HepG2 (cell line): ENCODE results near the gene UBTD2. TPM values are rescaled to one million over a fixed set of nuclear protein-coding genes. Genes with fewer than 3 reads are reported as not detected.
A peak's percentile ranks its signal among the peaks of the same experiment; 100 is the strongest.

Source experiments
- ATAC-seq: fragments of 200-7000 bp; cut with Tn5 transposase; 3 replicates; pipeline ENCODE4 v1.9.1; 2020; ENCODE audit warnings: mild to moderate bottlenecking, moderate library complexity
- Bru-seq: library from RNA; stranded (reverse); fragments of 400-500 nt; gene quantifications from one replicate; lab custom pipeline; 2021; lab: Mats Ljungman, UMichigan
- BruChase-seq, 2 experiments: library from RNA; stranded (reverse); fragments of 400-500 nt; gene quantifications; one replicate each; lab custom pipeline; 2021; lab: Mats Ljungman, UMichigan
- BruUV-seq: library from RNA; stranded (reverse); fragments of 400-500 nt; replicated peaks from 2 replicates; lab custom pipeline; 2021; lab: Mats Ljungman, UMichigan
- CTCF ChIA-PET: fragments of 300-600 bp; formaldehyde crosslinking; extraction: SDS; loops from one replicate; lab custom pipeline; 2021; ENCODE audit warnings: low total read pairs, inconsistent platforms, low intra/inter-chr PET ratio; lab: Yijun Ruan, JAX
- POLR2A ChIA-PET: fragments of 350-600 bp; sonication (Branson Sonifier 250); formaldehyde crosslinking; loops from one replicate; lab custom pipeline; 2020; ENCODE audit warnings: antibody characterized with exemption, inconsistent platforms; lab: Yijun Ruan, JAX
- DNase-seq: peaks from one replicate; pipeline ENCODE4 v3.0.0-alpha.2; 2015; ENCODE audit warnings: low spot score
- FAIRE-seq: peaks from 3 replicates; lab custom pipeline; 2011; peaks lifted over from hg19 to GRCh38; lab: Jason Lieb, UNC
- H2AFZ ChIP-seq: one replicate; pipeline ENCODE4 v1.6.1; 2011; ENCODE audit warnings: low read length, inconsistent platforms
- H3K27ac ChIP-seq: fragments of 300-600 bp; 3 replicates; pipeline ENCODE4 v1.8.0; 2011; ENCODE audit warnings: mixed run types, mild to moderate bottlenecking, mixed read lengths, low read length, inconsistent platforms; ENCODE audit not compliant: insufficient read depth; ENCODE audit errors: extremely low read length
- H3K27me3 ChIP-seq, 2 experiments: fragments of 200-600 bp in 1 of 2; 2 replicates in 1 of 2; 3 replicates in 1 of 2; pipeline versions ENCODE4 v1.6.0 to v1.8.0; 2011; ENCODE audit warnings: low read length in 2 of 2, mild to moderate bottlenecking in 2 of 2, moderate library complexity in 2 of 2, inconsistent platforms in 1 of 2; ENCODE audit not compliant: insufficient read depth in 2 of 2, control insufficient read depth in 1 of 2
- H3K36me3 ChIP-seq, 2 experiments: fragments of 200-600 bp in 1 of 2; replicated peaks in 1 of 2; 2 replicates in 1 of 2; 3 replicates in 1 of 2; pipeline versions ENCODE4 v1.5.1 to v1.8.0; 2011; ENCODE audit warnings: low read length in 2 of 2, inconsistent platforms in 1 of 2; ENCODE audit not compliant: insufficient read depth in 2 of 2, control insufficient read depth in 1 of 2
- H3K4me1 ChIP-seq: 2 replicates; pipeline ENCODE4 v1.5.1; 2012; ENCODE audit warnings: low read length, inconsistent platforms; ENCODE audit not compliant: insufficient read depth
- H3K4me2 ChIP-seq: 2 replicates; pipeline ENCODE4 v1.6.0; 2011; ENCODE audit warnings: low read depth, low read length, inconsistent platforms
- H3K4me3 ChIP-seq, 3 experiments: fragments of 200-600 bp in 1 of 3; sonication (generic), shearing (Covaris generic) in 1 of 3; replicated peaks in 1 of 3; 2 replicates each; pipeline ENCODE4 v1.5.1; 2011 to 2016; ENCODE audit warnings: low read length in 3 of 3, inconsistent platforms in 2 of 3, low read depth in 2 of 3, mild to moderate bottlenecking in 2 of 3, control low read depth in 1 of 3, mixed read lengths in 1 of 3; ENCODE audit not compliant: insufficient read depth in 1 of 3
- H3K79me2 ChIP-seq: one replicate; pipeline ENCODE4 v1.6.1; 2011; ENCODE audit warnings: low read length, inconsistent platforms; ENCODE audit not compliant: insufficient read depth
- H3K9ac ChIP-seq: 2 replicates; pipeline ENCODE4 v1.6.0; 2011; ENCODE audit warnings: mild to moderate bottlenecking, low read depth, low read length, inconsistent platforms; ENCODE audit not compliant: insufficient read depth
- H3K9me3 ChIP-seq: 2 replicates; pipeline ENCODE4 v1.5.1; 2012; ENCODE audit warnings: mild to moderate bottlenecking, low read length
- H4K20me1 ChIP-seq: 2 replicates; pipeline ENCODE4 v1.6.0; 2011; ENCODE audit warnings: inconsistent platforms, mild to moderate bottlenecking, low read length, moderate library complexity; ENCODE audit not compliant: insufficient read depth
- ATF6 ChIP-seq: sonication (generic); formaldehyde crosslinking; conservative IDR thresholded peaks from 2 replicates; pipeline ENCODE4 v1.4.0; 2020; ENCODE audit warnings: missing genetic modification reagents
- FLYWCH1 ChIP-seq: sonication (generic); formaldehyde crosslinking; IDR thresholded peaks from 2 replicates; pipeline ENCODE4 v1.8.1; 2023; ENCODE audit warnings: mild to moderate bottlenecking, missing genetic modification reagents
- MBD4 ChIP-seq: IDR thresholded peaks from 2 replicates; pipeline ENCODE4 v1.6.1; 2012; ENCODE audit warnings: low read length, inconsistent platforms, borderline replicate concordance
- MED1 ChIP-seq: sonication (generic); formaldehyde crosslinking; IDR thresholded peaks from 2 replicates; pipeline ENCODE4 v1.4.0; 2020; ENCODE audit warnings: missing genetic modification reagents
- PAWR ChIP-seq: sonication (generic); formaldehyde crosslinking; IDR thresholded peaks from 2 replicates; pipeline ENCODE4 v1.4.0; 2020; ENCODE audit warnings: missing genetic modification reagents, mild to moderate bottlenecking, borderline replicate concordance
- PAX8 ChIP-seq: sonication (generic); formaldehyde crosslinking; IDR thresholded peaks from 2 replicates; pipeline ENCODE4 v1.8.0; 2022; ENCODE audit warnings: mild to moderate bottlenecking, missing genetic modification reagents, borderline replicate concordance
- TFDP2 ChIP-seq: sonication (generic); formaldehyde crosslinking; IDR thresholded peaks from 2 replicates; pipeline ENCODE4 v1.4.0; 2020; ENCODE audit warnings: missing genetic modification reagents
- ZNF460 ChIP-seq: sonication (generic); formaldehyde crosslinking; IDR thresholded peaks from 2 replicates; pipeline ENCODE4 v1.5.1; 2020; ENCODE audit warnings: missing genetic modification reagents, mild to moderate bottlenecking, borderline replicate concordance
- ZNF530 ChIP-seq: sonication (generic); formaldehyde crosslinking; IDR thresholded peaks from 2 replicates; pipeline ENCODE4 v1.5.0; 2020; ENCODE audit warnings: low read depth, mild to moderate bottlenecking, missing genetic modification reagents
- WGBS: methylation state at CpG from one replicate; pipeline ENCODE4 v1.1.6; 2017; ENCODE audit warnings: low lambda C conversion rate; 5-methylcytosine and 5-hydroxymethylcytosine counted together
- in situ Hi-C: cut with HindIII; loops from 2 replicates; pipeline ENCODE4 v1.10.0; 2017; ENCODE audit warnings: low pct_unique_long_range_greater_than_20kb; ENCODE audit not compliant: extremely low pct_ligation_motif_present
- intact Hi-C: fragments of 100-400 bp; cut with micrococcal nuclease; formaldehyde crosslinking; loops from one replicate; pipeline ENCODE4 v1.10.0; 2022; ENCODE audit not compliant: unreplicated experiment
- long read RNA-seq, 2 experiments: library from RNA in 1 of 2; library from polyadenylated mRNA in 1 of 2; stranded (forward) in 1 of 2; unstranded in 1 of 2; transcript quantifications; one replicate each; pipeline ENCODE4 v2.0.0, GENCODE V29; 2019 to 2022
- polyA minus RNA-seq, 3 experiments: library from RNA; depleted of rRNA, polyadenylated mRNA; stranded (reverse); fragments of >200 nt; gene quantifications; 2 replicates each; pipeline ENCODE4 v1.2.3, GENCODE V29; 2011; ENCODE audit warnings: low replicate concordance in 1 of 3
- polyA plus RNA-seq, 8 experiments: library from polyadenylated mRNA; depleted of rRNA in 3 of 8; stranded (reverse) in 7 of 8; unstranded in 1 of 8; fragments of >200 nt; fragmentation: Illumina TruSeq in 4 of 8; extraction: Trizol in 4 of 8; gene quantifications; 2 replicates each; pipeline versions ENCODE4 v1.2.1 to v1.2.3, GENCODE V29; 2011 to 2016; ENCODE audit warnings: low read depth in 4 of 8, missing spikeins in 1 of 8, mixed read lengths in 1 of 8; ENCODE audit not compliant: insufficient read depth in 1 of 8
- total RNA-seq, 5 experiments: library from RNA; depleted of rRNA; stranded (reverse); fragments of >200 nt; fragmentation: Illumina TruSeq; extraction: Trizol; gene quantifications; 2 replicates each; pipeline ENCODE4 v1.2.3, GENCODE V29; 2016; ENCODE audit warnings: low read depth in 1 of 5
- TF ChIP-seq, protein P1 (sequence below): sonication (generic); formaldehyde crosslinking; IDR thresholded peaks from 2 replicates; pipeline ENCODE4 v1.5.0; 2020; ENCODE audit warnings: missing genetic modification reagents, mild to moderate bottlenecking, borderline replicate concordance
- TF ChIP-seq, protein P2 (sequence below): sonication (generic); formaldehyde crosslinking; IDR thresholded peaks from 2 replicates; pipeline ENCODE4 v1.8.0; 2022; ENCODE audit warnings: mild to moderate bottlenecking, missing genetic modification reagents, moderate library complexity

UBTD2 gene
- total RNA-seq (2016; rRNA removed; fragmentation: Illumina TruSeq; extraction: Trizol) (24.1 and 32.9 TPM in 2 replicates), polyA plus RNA-seq (2011; rRNA removed) (13.6 and 15.2 TPM in 2 replicates), polyA minus RNA-seq (2011; rRNA and poly(A)+ RNA removed; ENCODE audit: low replicate concordance) (7.6 and 8.4 TPM in 2 replicates), Bru-seq, nascent RNA (percentile 81 among the genes with signal in this experiment), BruChase-seq, experiment 1, labeled RNA remaining after a 6-hour chase (percentile 80 among the genes with signal in this experiment), BruChase-seq, experiment 2, labeled RNA remaining after a 2-hour chase (percentile 83 among the genes with signal in this experiment)
- 9.7 and 11.2 TPM in 2 replicates for total RNA-seq (2016; cell fraction: cytosol; rRNA removed; fragmentation: Illumina TruSeq; extraction: Trizol; ENCODE audit: low read depth)
- 24.7 and 30.9 TPM in 2 replicates for total RNA-seq (2016; cell fraction: insoluble cytoplasmic fraction; rRNA removed; fragmentation: Illumina TruSeq; extraction: Trizol)
- total RNA-seq (2016; cell fraction: membrane; rRNA removed; fragmentation: Illumina TruSeq; extraction: Trizol): 41.5 and 46.2 TPM in 2 replicates
- total RNA-seq (2016; cell fraction: nucleus; rRNA removed; fragmentation: Illumina TruSeq; extraction: Trizol): 14.0 and 15.3 TPM in 2 replicates
- polyA plus RNA-seq (2011; cell fraction: cytosol; rRNA removed): 8.1 and 12.6 TPM in 2 replicates
- 4.2 and 5.7 TPM in 2 replicates for polyA plus RNA-seq (2011; cell fraction: nucleus; rRNA removed)
- polyA plus RNA-seq (2012): 15.3 and 22.4 TPM in 2 replicates
- polyA plus RNA-seq (2016; cell fraction: cytosol; fragmentation: Illumina TruSeq; extraction: Trizol; ENCODE audit: low read depth): 13.7 and 15.1 TPM in 2 replicates
- polyA plus RNA-seq (2016; cell fraction: insoluble cytoplasmic fraction; fragmentation: Illumina TruSeq; extraction: Trizol; ENCODE audit: low read depth): 36.9 and 39.9 TPM in 2 replicates
- polyA plus RNA-seq (2016; cell fraction: membrane; fragmentation: Illumina TruSeq; extraction: Trizol; ENCODE audit: low read depth): 40.2 and 41.2 TPM in 2 replicates
- polyA plus RNA-seq (2016; cell fraction: nucleus; fragmentation: Illumina TruSeq; extraction: Trizol; ENCODE audit: insufficient read depth, low read depth): 20.7 and 21.5 TPM in 2 replicates
- 14.6 and 18.6 TPM in 2 replicates for polyA minus RNA-seq (2011; cell fraction: cytosol; rRNA and poly(A)+ RNA removed)
- polyA minus RNA-seq (2011; cell fraction: nucleus; rRNA and poly(A)+ RNA removed): 12.5 and 14.8 TPM in 2 replicates
- long read RNA-seq, experiment 1, partial matches to known transcripts: 2 of 5 reads
- long read RNA-seq, experiment 1, other reads (novel, unspliced or antisense): 3 of 5 reads
- long read RNA-seq, experiment 2, transcript UBTD2-201 (3 exons, 3,301 nt): major isoform, 11 of 47 reads
- long read RNA-seq, experiment 2, partial matches to known transcripts: 34 of 47 reads
- long read RNA-seq, experiment 2, other reads (novel, unspliced or antisense): 2 of 47 reads

GRCh38 chr5:172283020-172283861 lies at the start of gene UBTD2:
TSS of gene UBTD2 (minus strand) at chr5:172283764. CDS start at chr5:172283665, 99 bp downstream.
- ATAC-seq (peak; percentile 83), FAIRE-seq (no peak), DNase-seq (peak; percentile 45)
- Histone ChIP-seq H3K27ac (peak within 1 kb of the TSS; percentile 84), H3K79me2 (peaks cover 48% of the 10 kb centered on the region), H3K4me2 (peak within 1 kb of the TSS; percentile 95), H4K20me1 (0 out of 2 replicates have a peak, but pooled peaks cover 9% of the 10 kb centered on the region), H3K9me3 (no peaks in the 10 kb centered on the region), H2AFZ (peak within 1 kb of the TSS; percentile 78), H3K4me1 (peaks cover 64% of the 10 kb centered on the region), H3K9ac (peak within 1 kb of the TSS; percentile 82), H3K36me3 (no peaks in the 10 kb centered on the region), H3K27me3 (no peaks in the 10 kb centered on the region; a peak in 1 of 5 replicates), H3K4me3 (peak within 1 kb of the TSS; percentile 82 to 89 (median 87))
- 0% methylated on average over 19 of the region's 87 CpGs for WGBS
- intact Hi-C loops: loop anchor here (5.0 kb wide), 2 partner anchors 46 to 76 kb away; no protein-coding TSS in a partner anchor
- BruUV-seq: no TSS peak
- in situ Hi-C loops: loop anchor here (10.0 kb wide), 1 partner anchor 178 kb away; no protein-coding TSS in a partner anchor
- CTCF ChIA-PET: no interaction called here
- POLR2A ChIA-PET: interaction anchor here (0.9 to 2.3 kb wide), 7 partner anchors 10 to 118 kb away, joined by 3 to 10 read pairs (median 5); no protein-coding TSS in a partner anchor
- no peak for TF ChIP-seq PAX8 (CRISPR knock-in tag)
- no peak for TF ChIP-seq FLYWCH1 (CRISPR knock-in tag)
- TF ChIP-seq TFDP2: 0 out of 2 replicates have a peak, but pooled peaks have one; percentile 25
- TF ChIP-seq ZNF460: no peak
- TF ChIP-seq, protein P1, sequence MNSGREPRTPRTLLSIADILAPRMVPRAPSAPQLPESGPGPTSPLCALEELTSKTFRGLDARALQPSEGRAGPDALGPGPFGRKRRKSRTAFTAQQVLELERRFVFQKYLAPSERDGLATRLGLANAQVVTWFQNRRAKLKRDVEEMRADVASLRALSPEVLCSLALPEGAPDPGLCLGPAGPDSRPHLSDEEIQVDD (CRISPR knock-in tag): no peak
- no peak for TF ChIP-seq PAWR
- TF ChIP-seq, protein P2, sequence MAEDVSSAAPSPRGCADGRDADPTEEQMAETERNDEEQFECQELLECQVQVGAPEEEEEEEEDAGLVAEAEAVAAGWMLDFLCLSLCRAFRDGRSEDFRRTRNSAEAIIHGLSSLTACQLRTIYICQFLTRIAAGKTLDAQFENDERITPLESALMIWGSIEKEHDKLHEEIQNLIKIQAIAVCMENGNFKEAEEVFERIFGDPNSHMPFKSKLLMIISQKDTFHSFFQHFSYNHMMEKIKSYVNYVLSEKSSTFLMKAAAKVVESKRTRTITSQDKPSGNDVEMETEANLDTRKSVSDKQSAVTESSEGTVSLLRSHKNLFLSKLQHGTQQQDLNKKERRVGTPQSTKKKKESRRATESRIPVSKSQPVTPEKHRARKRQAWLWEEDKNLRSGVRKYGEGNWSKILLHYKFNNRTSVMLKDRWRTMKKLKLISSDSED: no peak
- no peak for TF ChIP-seq MBD4
- TF ChIP-seq ZNF530 (CRISPR knock-in tag): no peak
- TF ChIP-seq ATF6 (CRISPR knock-in tag): no peak
- TF ChIP-seq MED1 (CRISPR knock-in tag): 0 out of 2 replicates have a peak, but pooled peaks have one; percentile 11
